Measurements from ENCODE around the gene ALDH18A1. TPM values are rescaled to one million over a fixed set of nuclear protein-coding genes. Genes with fewer than 3 reads are reported as not detected.

Gene ALDH18A1
- total and polyA plus RNA-seq, 8 donors, result 48.2 to 72.0 (median 58.1) TPM

GRCh38 chr10:95597788-95598187 is 58.7 kb downstream of the ALDH18A1 start:
- no peak for DNase-seq
- no peak for TF ChIP-seq CTCF (IDR thresholded peaks at IDR 0.05)
- intact Hi-C loops (cut with DNase I), result no loop called here

GRCh38 chr10:95588025-95588424 is 68.5 kb downstream of the ALDH18A1 start:
- no peak overlapping the region for H3K27ac ChIP-seq
- H3K4me1 ChIP-seq, result no peaks in the 10 kb centered on the region
- DNase-seq (no peak), ATAC-seq (peak; percentile 65)
- no peaks in the 10 kb centered on the region for H3K27me3 ChIP-seq
- H3K4me3 ChIP-seq, result no peak overlapping the region
- no peaks in the 10 kb centered on the region for H3K36me3 ChIP-seq
- no peak for TF ChIP-seq CTCF (IDR thresholded peaks at IDR 0.05)
- H3K9me3 ChIP-seq, result no peaks in the 10 kb centered on the region
- intact Hi-C loops (cut with DNase I), result no loop called here

More at GRCh38 chr10:95597788-95598187, 58.7 kb downstream of the ALDH18A1 start:
- Histone ChIP-seq H3K9me3 (no peaks in the 10 kb centered on the region), H3K27me3 (no peaks in the 10 kb centered on the region), H3K36me3 (no peaks in the 10 kb centered on the region), H3K4me1 (no peaks in the 10 kb centered on the region), H3K4me3 (no peak overlapping the region), H3K27ac (no peak overlapping the region)
- no peak for ATAC-seq

GRCh38 chr10:95579835-95580535 is 76.5 kb downstream of the ALDH18A1 start:
- H3K27me3 ChIP-seq, result no peaks in the 10 kb centered on the region
- peaks cover 0 to 8% of the 10 kb centered on the region in 2 donors for H3K4me1 ChIP-seq
- no peak overlapping the region for H3K4me3 ChIP-seq
- ATAC-seq (peak; percentile 91), DNase-seq (peak in 2 of 4 donors; percentile 37 to 57)
- no peaks in the 10 kb centered on the region for H3K36me3 ChIP-seq
- no peak for TF ChIP-seq CTCF (IDR thresholded peaks at IDR 0.05)
- intact Hi-C loops (cut with DNase I), result no loop called here
- no peaks in the 10 kb centered on the region for H3K9me3 ChIP-seq
- no peak overlapping the region for H3K27ac ChIP-seq

GRCh38 chr10:95579292-95579691 is 77.2 kb downstream of the ALDH18A1 start:
- Histone ChIP-seq H3K4me3 (no peak overlapping the region), H3K36me3 (no peaks in the 10 kb centered on the region), H3K9me3 (no peaks in the 10 kb centered on the region), H3K4me1 (peaks cover 0 to 8% of the 10 kb centered on the region in 2 donors), H3K27ac (no peak overlapping the region), H3K27me3 (no peaks in the 10 kb centered on the region)
- DNase-seq (no peak), ATAC-seq (peak; percentile 9)
- intact Hi-C loops (cut with DNase I), result no loop called here
- no peak for TF ChIP-seq CTCF (IDR thresholded peaks at IDR 0.05)

GRCh38 chr10:95578619-95579018 is 77.9 kb downstream of the ALDH18A1 start:
- no peak overlapping the region for H3K4me3 ChIP-seq
- intact Hi-C loops (cut with DNase I), result no loop called here
- peak; percentile 61 for ATAC-seq
- H3K36me3 ChIP-seq, result no peaks in the 10 kb centered on the region
- no peak for DNase-seq
- H3K9me3 ChIP-seq, result no peaks in the 10 kb centered on the region
- H3K4me1 ChIP-seq, result peaks cover 0 to 8% of the 10 kb centered on the region in 2 donors
- no peaks in the 10 kb centered on the region for H3K27me3 ChIP-seq
- no peak overlapping the region for H3K27ac ChIP-seq
- no peak for TF ChIP-seq CTCF (IDR thresholded peaks at IDR 0.05)

Measured in left lung (tissue), 10 donors.